Measurements from ENCODE around the gene ABHD11. TPM values are rescaled to one million over a fixed set of nuclear protein-coding genes. Genes with fewer than 3 reads are reported as not detected.

The ABHD11 gene
- polyA plus RNA-seq, 4 donors, result 9.0 to 35.1 (median 24.6) TPM

DNA sequence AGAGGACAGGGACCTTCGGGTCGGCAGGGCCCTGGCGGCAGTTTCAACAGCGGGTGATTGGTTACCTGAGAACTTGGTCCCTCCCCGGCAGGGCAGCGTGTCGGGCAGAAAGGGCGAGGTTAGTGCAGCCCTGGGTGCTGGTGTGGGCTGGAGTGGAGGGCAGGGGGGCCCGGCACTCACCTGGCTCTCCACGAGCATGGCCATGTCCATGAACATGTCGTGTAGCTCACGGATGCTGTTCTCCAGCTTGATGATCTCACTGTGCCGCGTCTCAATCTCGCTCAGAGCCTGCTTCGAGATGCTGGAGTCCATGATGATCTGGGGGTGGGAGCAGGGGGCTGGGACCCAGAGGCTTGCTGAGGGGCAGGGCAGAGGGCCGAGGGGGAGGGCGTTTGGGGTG, 35.9 kb downstream of the ABHD11 start:
- no peak for DNase-seq (ENCODE audit: low read depth in 4 of 4, low spot score in 3 of 4)

DNA sequence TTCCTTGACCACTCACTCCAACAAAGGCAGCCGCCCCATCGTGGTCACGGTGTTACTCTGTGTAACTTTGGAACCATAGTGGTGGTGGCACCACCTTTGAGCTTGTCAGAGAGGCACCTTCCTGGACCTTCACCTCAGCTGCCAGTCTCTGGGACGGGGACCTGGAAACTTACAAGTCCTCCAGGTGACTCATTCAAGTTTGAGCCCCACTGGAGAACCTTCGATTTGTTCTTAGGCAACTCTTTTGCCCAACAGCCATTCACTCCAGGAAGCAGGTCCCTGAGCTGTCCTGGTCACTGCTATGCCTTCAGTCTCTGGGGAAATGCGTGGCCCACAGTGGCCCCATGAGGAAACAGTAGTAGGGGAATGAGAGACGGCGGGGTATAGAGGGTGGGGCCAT, 36.4 kb downstream of the ABHD11 start:
- DNase-seq (ENCODE audit: low read depth in 4 of 4, low spot score in 3 of 4), result no peak

DNA sequence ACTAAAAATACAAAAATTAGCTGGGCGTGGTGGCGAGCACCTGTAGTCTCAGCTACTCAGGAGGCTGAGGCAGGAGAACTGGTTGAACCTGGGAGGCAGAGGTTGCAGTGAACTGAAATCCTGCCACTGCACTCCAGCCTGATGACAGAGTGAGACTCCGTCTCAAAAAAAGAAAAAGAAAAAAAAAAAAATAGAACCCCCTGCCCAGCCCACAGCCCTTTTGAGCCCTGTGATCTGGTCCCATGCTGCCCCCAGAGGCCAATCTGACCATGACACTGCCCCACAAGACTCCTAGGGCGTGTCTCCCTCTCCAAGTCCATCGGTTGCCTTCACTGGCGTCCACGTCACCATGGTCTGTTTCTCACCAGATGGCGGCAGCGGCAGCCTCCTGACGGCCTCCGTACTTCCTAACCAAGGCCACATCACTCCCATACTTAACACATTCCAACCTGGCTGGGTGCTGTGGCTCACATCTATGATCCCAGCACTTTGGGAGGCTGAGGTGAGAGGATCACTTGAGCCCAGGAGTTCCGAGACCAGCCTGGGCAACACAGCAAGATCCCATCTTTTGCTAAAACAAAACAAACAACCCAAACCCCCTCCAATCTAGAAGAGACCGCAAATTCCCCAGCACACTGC, 37.1 kb downstream of the ABHD11 start:
- no peak for DNase-seq (ENCODE audit: low read depth in 4 of 4, low spot score in 3 of 4)

- DNase-seq (ENCODE audit: low read depth in 4 of 4, low spot score in 3 of 4), result no peak
Measured at GRCh38 chr7:73700581-73701134, 37.9 kb downstream of the ABHD11 start.

GRCh38 chr7:73700069-73700423, 38.6 kb downstream of the ABHD11 start:
- no peak for DNase-seq (ENCODE audit: low read depth in 4 of 4, low spot score in 3 of 4)

DNA sequence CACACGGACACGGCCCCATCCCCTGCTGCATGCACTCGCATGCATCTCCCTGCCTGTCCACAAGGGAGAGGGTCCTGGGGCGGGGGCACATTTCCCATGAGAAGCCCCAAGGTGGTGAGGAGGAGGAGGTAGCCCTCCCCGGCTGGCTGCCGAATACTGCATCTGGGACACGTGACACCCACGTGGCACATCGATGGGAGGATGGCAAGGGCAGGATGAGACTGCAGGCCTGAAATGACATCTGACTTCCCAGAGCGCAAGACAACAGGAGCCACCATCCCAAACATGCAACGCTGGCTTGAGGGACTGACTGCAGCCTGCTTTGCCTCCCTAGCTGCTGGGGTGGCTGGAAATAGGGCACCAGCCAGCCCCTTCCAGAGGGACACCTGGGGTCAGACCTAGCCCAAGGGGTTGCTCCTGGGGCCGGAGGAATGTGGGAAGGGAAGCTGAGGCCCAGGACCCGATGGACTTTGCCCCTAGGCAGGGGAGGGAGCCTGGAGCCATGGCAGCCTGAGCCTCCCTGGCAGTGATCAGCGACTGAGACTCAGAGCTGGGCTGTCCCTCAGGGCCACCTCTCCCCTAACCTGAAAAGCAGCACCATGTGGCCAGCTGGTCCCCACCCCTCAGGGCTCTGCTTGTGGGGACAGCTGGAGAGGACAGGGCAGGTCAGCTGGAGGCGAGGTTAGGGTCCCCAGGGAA, 39.1 kb downstream of the ABHD11 start:
- no peak for DNase-seq (ENCODE audit: low read depth in 4 of 4, low spot score in 3 of 4)

GRCh38 chr7:73698410-73698809, 40.2 kb downstream of the ABHD11 start:
- no peak for DNase-seq (ENCODE audit: low read depth in 4 of 4, low spot score in 3 of 4)

DNA sequence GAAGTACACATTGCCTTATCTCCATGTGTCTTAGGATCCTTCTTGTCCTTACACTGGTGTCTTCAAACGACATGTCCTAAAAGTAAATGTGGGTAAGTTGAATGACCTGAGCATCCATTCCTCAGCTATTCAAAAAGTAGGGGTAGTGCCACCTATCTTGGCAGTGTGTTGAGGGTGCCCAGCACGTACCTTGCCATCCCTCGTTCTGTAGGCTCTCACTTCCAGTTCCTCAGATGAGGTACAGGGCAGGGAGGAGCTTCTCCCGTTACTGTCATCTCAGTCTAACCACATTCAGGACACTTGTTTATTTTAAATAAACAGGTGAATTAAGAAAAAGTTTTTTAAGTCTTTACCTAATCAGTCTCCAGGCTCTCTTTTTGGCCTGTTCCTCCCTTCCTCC, 42.2 kb downstream of the ABHD11 start:
- no peak for DNase-seq (ENCODE audit: low read depth in 4 of 4, low spot score in 3 of 4)

- no peak for DNase-seq (ENCODE audit: low read depth in 4 of 4, low spot score in 3 of 4)
Measured at GRCh38 chr7:73690646-73691045, 48.0 kb downstream of the ABHD11 start.

GRCh38 chr7:73688288-73688687, 50.3 kb downstream of the ABHD11 start:
- no peak for DNase-seq (ENCODE audit: low read depth in 4 of 4, low spot score in 3 of 4)

Other genes with a start within 250 kb of the ABHD11 start
- 10 to 100 TPM; 66.7 to 80.1 (median 72.3) TPM for gene BAZ1B, start 216.5 kb downstream of the ABHD11 start, polyA plus RNA-seq (ENCODE audit: insufficient read length in 4 of 4)
- 10 to 100 TPM; 30.9 to 45.2 (median 37.6) TPM for gene BCL7B, start 181.1 kb downstream of the ABHD11 start, polyA plus RNA-seq (ENCODE audit: insufficient read length in 4 of 4)
- gene TBL2, start 160.2 kb downstream of the ABHD11 start, polyA plus RNA-seq (ENCODE audit: insufficient read length in 4 of 4), result 10 to 100 TPM; 37.0 to 46.1 (median 42.2) TPM
- 1 to 10 TPM; 1.5 to 9.5 (median 3.4) TPM for gene MLXIPL, start 114.3 kb downstream of the ABHD11 start, polyA plus RNA-seq (ENCODE audit: insufficient read length in 4 of 4)
- 10 to 100 TPM in 2 of 4 donors, 1 to 10 TPM in 2; 7.0 to 18.1 (median 10.6) TPM for gene VPS37D, start 71.0 kb downstream of the ABHD11 start, polyA plus RNA-seq (ENCODE audit: insufficient read length in 4 of 4)
- 10 to 100 TPM in 3 of 4 donors, 1 to 10 TPM in 1; 8.3 to 12.0 (median 11.1) TPM for gene DNAJC30, start 55.3 kb downstream of the ABHD11 start, polyA plus RNA-seq (ENCODE audit: insufficient read length in 4 of 4)
- gene BUD23, start 55.2 kb downstream of the ABHD11 start, polyA plus RNA-seq (ENCODE audit: insufficient read length in 4 of 4), result 10 to 100 TPM; 65.4 to 98.8 (median 80.8) TPM
- 10 to 100 TPM in 1 of 4 donors, 1 to 10 TPM in 3; 7.1 to 16.1 (median 7.6) TPM for gene STX1A, start 19.1 kb downstream of the ABHD11 start, polyA plus RNA-seq (ENCODE audit: insufficient read length in 4 of 4)
- gene CLDN3, start 31.5 kb upstream of the ABHD11 start, polyA plus RNA-seq (ENCODE audit: insufficient read length in 4 of 4), result 10 to 100 TPM in 3 of 4 donors, 1 to 10 TPM in 1; 1.8 to 62.9 (median 28.5) TPM
- 100 to 1,000 TPM in 1 of 4 donors, 10 to 100 TPM in 2, 1 to 10 TPM in 1; 3.7 to 111 (median 66.3) TPM for gene CLDN4, start 92.2 kb upstream of the ABHD11 start, polyA plus RNA-seq (ENCODE audit: insufficient read length in 4 of 4)
- 10 to 100 TPM in 1 of 4 donors, 1 to 10 TPM in 3; 1.8 to 19.0 (median 6.2) TPM for gene METTL27, start 103.7 kb upstream of the ABHD11 start, polyA plus RNA-seq (ENCODE audit: insufficient read length in 4 of 4)
- gene TMEM270, start 122.4 kb upstream of the ABHD11 start, polyA plus RNA-seq (ENCODE audit: insufficient read length in 4 of 4), result not detected

Data from left renal pelvis (tissue), 4 donors.